ENCODE results near the gene ADORA3. TPM values are rescaled to one million over a fixed set of nuclear protein-coding genes. Genes with fewer than 3 reads are reported as not detected.

Gene ADORA3
- total and polyA plus RNA-seq, 2 experiments from 2014 or later = not detected

DNA sequence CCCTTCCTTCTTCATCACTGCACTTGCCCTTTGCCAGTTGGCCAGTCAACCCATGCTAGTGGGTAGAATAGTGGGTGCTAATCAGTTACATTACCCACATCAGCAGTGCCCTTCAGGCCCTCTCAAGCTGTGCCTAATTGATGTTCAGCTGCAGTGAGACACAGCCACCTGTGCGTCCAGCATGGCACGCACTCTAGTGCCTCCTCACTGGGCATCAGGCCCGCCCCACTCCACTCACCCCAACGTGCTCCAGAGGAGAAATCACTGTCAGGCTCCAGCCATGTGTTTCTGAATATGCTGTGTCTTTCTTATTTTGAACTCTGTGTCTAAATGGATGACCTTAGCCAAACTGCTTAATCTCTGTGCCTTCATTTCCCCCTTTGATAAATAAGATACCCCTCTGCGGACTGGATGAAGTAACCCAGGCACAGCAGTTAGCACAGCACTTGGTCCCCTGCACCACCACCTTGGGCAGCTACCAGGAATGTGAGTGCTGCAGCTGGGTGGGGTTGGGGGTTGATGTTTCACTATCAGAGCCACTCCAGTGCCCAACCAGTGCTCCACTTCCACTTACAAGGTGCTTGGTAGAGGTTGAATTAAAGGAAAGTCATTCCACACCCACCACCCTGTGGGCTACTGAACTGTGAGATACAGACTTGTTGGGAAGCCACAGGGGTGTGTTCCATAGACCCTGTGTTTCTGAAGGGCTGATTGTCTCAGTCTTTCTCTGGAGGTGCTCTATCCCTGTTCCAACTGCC lies 8.9 kb upstream of the ADORA3 start:
- no peak for TF ChIP-seq CTCF (IDR thresholded peaks at IDR 0.05; ENCODE audit: low read depth, low read length)
- Histone ChIP-seq H3K9me3 (ENCODE audit: low read depth) (no peaks in the 10 kb centered on the region), H3K36me3 (no peaks in the 10 kb centered on the region), H3K4me1 (ENCODE audit: low read depth) (peaks cover 13% of the 10 kb centered on the region), H3K27me3 (no peaks in the 10 kb centered on the region), H3K4me3 (no peak overlapping the region), H3K27ac (no peak overlapping the region)
- no peak for DNase-seq (ENCODE audit: low read depth in 1 of 2, low spot score in 1 of 2)

- no peak for TF ChIP-seq CTCF (IDR thresholded peaks at IDR 0.05; ENCODE audit: low read depth, low read length)
- peaks cover 15% of the 10 kb centered on the region for H3K4me1 ChIP-seq (ENCODE audit: low read depth)
- H3K27ac ChIP-seq = no peak overlapping the region
Observed at GRCh38 chr1:111511370-111511769, 7.9 kb upstream of the ADORA3 start.

GRCh38 chr1:111509997-111510375 lies 6.6 kb upstream of the ADORA3 start:
- no peak for TF ChIP-seq CTCF (IDR thresholded peaks at IDR 0.05; ENCODE audit: low read depth, low read length)
- Histone ChIP-seq H3K27me3 (no peaks in the 10 kb centered on the region), H3K27ac (no peak overlapping the region), H3K4me3 (no peak overlapping the region), H3K4me1 (ENCODE audit: low read depth) (peaks cover 11% of the 10 kb centered on the region), H3K9me3 (ENCODE audit: low read depth) (no peaks in the 10 kb centered on the region), H3K36me3 (no peaks in the 10 kb centered on the region)
- DNase-seq (ENCODE audit: low read depth in 1 of 2, low spot score in 1 of 2) = peak; percentile 14 to 69

More at GRCh38 chr1:111511370-111511769, 7.9 kb upstream of the ADORA3 start:
- H3K9me3 ChIP-seq (ENCODE audit: low read depth) = no peaks in the 10 kb centered on the region
- no peak for DNase-seq (ENCODE audit: low read depth in 1 of 2, low spot score in 1 of 2)
- no peaks in the 10 kb centered on the region for H3K27me3 ChIP-seq
- no peak overlapping the region for H3K4me3 ChIP-seq
- no peaks in the 10 kb centered on the region for H3K36me3 ChIP-seq

- TF ChIP-seq CTCF (IDR thresholded peaks at IDR 0.05; ENCODE audit: low read depth, low read length) = peak; percentile 6
- Histone ChIP-seq H3K4me1 (ENCODE audit: low read depth) (peaks cover 11% of the 10 kb centered on the region), H3K4me3 (no peak overlapping the region), H3K36me3 (no peaks in the 10 kb centered on the region), H3K27ac (peak overlapping the region; percentile 87), H3K27me3 (no peaks in the 10 kb centered on the region), H3K9me3 (ENCODE audit: low read depth) (no peaks in the 10 kb centered on the region)
- DNase-seq (ENCODE audit: low read depth in 1 of 2, low spot score in 1 of 2) = peak; percentile 76 to 86
Observed at GRCh38 chr1:111507411-111508201, 4.2 kb upstream of the ADORA3 start.

GRCh38 chr1:111506561-111506960 lies 3.1 kb upstream of the ADORA3 start:
- Histone ChIP-seq H3K27ac (no peak overlapping the region), H3K4me3 (no peak overlapping the region), H3K36me3 (no peaks in the 10 kb centered on the region), H3K4me1 (ENCODE audit: low read depth) (peaks cover 11% of the 10 kb centered on the region), H3K27me3 (no peaks in the 10 kb centered on the region), H3K9me3 (ENCODE audit: low read depth) (no peaks in the 10 kb centered on the region)
- no peak for DNase-seq (ENCODE audit: low read depth in 1 of 2, low spot score in 1 of 2)
- no peak for TF ChIP-seq CTCF (IDR thresholded peaks at IDR 0.05; ENCODE audit: low read depth, low read length)
